HUES6 (cell line): ENCODE data around the gene ZBTB21.

Experiments used
- H3K27ac ChIP-seq: 2 replicates; pipeline ENCODE4 v1.7.0; 2013; ENCODE audit warnings: low read depth, mild to moderate bottlenecking, low read length, inconsistent platforms
- H3K27me3 ChIP-seq: 2 replicates; pipeline ENCODE4 v1.6.1; 2013; ENCODE audit warnings: low read length; ENCODE audit not compliant: control insufficient read depth, insufficient read depth
- H3K36me3 ChIP-seq: 2 replicates; pipeline ENCODE4 v1.6.1; 2013; ENCODE audit warnings: low read length; ENCODE audit not compliant: control insufficient read depth, insufficient read depth
- H3K4me1 ChIP-seq: 2 replicates; pipeline ENCODE4 v1.6.1; 2013; ENCODE audit warnings: low read length; ENCODE audit not compliant: control insufficient read depth, insufficient read depth
- H3K4me3 ChIP-seq: 2 replicates; pipeline ENCODE4 v1.5.1; 2013; ENCODE audit warnings: low read depth, low read length
- H3K9ac ChIP-seq: one replicate; pipeline ENCODE4 v1.6.1; 2013; ENCODE audit warnings: mild to moderate bottlenecking, low read length
- H3K9me3 ChIP-seq: 2 replicates; pipeline ENCODE4 v1.6.1; 2013; ENCODE audit warnings: low read depth, low read length; ENCODE audit not compliant: control insufficient read depth, insufficient read depth

ZBTB21 gene

GRCh38 chr21:41989698-41990097 is 20.5 kb downstream of the ZBTB21 start:
- H3K36me3 ChIP-seq, result peaks cover 40% of the 10 kb centered on the region
- no peak overlapping the region for H3K4me3 ChIP-seq
- no peak overlapping the region for H3K9ac ChIP-seq
- no peaks in the 10 kb centered on the region for H3K4me1 ChIP-seq
- no peak overlapping the region for H3K27ac ChIP-seq
- H3K27me3 ChIP-seq, result no peaks in the 10 kb centered on the region
- 0 out of 2 replicates have a peak, but pooled peaks cover 3% of the 10 kb centered on the region for H3K9me3 ChIP-seq

DNA sequence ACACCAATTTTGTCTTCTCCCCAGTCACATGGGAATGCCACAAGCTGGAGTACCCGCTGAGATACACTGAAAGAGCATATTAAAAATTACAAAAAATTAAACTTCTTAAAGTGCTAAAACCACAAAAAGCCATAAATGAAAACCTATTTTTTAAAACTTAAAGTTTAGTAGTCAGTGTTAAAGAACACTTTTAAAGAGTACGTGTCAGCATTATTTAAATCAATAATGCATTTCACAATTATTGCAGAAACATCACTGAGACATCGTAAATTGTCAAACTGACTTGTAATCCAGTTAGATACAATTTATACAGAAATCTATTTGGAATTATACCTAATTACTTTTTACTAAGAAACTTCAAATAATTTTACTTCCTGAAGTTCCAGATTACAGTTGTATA is 22.9 kb downstream of the ZBTB21 start:
- Histone ChIP-seq H3K36me3 (peaks cover 17% of the 10 kb centered on the region), H3K4me3 (no peak overlapping the region), H3K9me3 (no peaks in the 10 kb centered on the region), H3K27ac (no peak overlapping the region), H3K9ac (no peak overlapping the region), H3K4me1 (no peaks in the 10 kb centered on the region), H3K27me3 (no peaks in the 10 kb centered on the region)

DNA sequence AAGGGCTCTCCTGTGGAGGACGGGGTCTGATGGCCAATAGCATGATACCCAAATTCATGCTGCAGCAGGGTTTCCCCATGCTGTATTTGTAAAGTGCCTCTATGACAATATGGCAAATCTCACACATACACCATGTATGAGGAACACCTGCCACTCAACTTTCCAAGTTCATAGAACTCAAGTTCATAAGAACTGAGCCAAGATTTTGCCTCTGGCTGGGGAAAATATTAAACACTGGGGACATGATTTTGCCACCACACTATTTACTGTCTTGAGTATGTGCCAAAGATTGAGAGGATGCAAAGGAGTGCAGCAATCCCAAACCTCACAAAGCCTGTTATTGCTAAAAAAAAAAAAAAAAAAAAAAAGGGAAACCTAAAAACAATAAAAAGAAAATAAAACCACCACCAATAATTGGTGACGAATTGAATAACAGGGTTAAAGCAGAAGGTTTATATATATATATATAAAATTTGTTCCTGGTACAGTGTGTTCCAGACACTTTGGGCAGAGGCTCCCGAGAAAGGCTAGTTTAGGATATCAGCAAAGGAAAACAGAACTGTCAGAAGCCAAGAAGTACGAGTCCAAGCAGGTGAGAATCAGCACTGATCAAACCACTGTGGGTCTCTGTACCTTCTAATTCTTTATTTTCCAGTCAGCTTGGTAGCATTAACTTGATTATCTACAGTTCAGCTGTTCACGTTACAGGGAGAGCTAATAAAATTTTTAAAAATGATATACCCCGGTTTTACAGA is 24.3 kb downstream of the ZBTB21 start:
- Histone ChIP-seq H3K27me3 (no peaks in the 10 kb centered on the region), H3K36me3 (peaks cover 2% of the 10 kb centered on the region), H3K4me1 (no peaks in the 10 kb centered on the region), H3K9me3 (no peaks in the 10 kb centered on the region), H3K9ac (no peak overlapping the region), H3K27ac (no peak overlapping the region), H3K4me3 (no peak overlapping the region)

DNA sequence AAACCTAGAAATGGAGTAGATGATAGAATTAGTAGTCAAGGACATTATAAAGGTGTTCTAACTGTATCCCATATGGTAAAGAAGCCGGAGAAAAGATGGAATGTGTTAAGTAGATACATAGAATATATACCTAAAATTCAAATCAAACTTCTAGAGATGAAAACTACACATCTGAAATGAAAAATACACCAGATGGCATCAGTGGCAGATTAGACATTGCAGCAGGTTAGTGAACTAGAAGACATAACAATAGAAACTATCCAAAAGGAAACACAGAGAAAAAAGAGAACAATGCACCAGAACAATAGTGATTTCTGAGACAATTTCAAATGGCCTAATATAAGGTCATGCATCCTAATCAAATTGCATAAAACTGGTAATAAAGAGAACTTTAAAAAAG is 26.9 kb downstream of the ZBTB21 start:
- Histone ChIP-seq H3K27me3 (no peaks in the 10 kb centered on the region), H3K4me1 (no peaks in the 10 kb centered on the region), H3K36me3 (no peaks in the 10 kb centered on the region), H3K27ac (no peak overlapping the region), H3K9ac (no peak overlapping the region), H3K9me3 (peaks cover 14% of the 10 kb centered on the region), H3K4me3 (no peak overlapping the region)

GRCh38 chr21:41980561-41980960 is 29.6 kb downstream of the ZBTB21 start:
- H3K27me3 ChIP-seq, result no peaks in the 10 kb centered on the region
- H3K36me3 ChIP-seq, result no peaks in the 10 kb centered on the region
- H3K4me3 ChIP-seq, result no peak overlapping the region
- no peak overlapping the region for H3K27ac ChIP-seq
- H3K9me3 ChIP-seq, result peaks cover 14% of the 10 kb centered on the region
- no peak overlapping the region for H3K9ac ChIP-seq
- no peaks in the 10 kb centered on the region for H3K4me1 ChIP-seq

DNA sequence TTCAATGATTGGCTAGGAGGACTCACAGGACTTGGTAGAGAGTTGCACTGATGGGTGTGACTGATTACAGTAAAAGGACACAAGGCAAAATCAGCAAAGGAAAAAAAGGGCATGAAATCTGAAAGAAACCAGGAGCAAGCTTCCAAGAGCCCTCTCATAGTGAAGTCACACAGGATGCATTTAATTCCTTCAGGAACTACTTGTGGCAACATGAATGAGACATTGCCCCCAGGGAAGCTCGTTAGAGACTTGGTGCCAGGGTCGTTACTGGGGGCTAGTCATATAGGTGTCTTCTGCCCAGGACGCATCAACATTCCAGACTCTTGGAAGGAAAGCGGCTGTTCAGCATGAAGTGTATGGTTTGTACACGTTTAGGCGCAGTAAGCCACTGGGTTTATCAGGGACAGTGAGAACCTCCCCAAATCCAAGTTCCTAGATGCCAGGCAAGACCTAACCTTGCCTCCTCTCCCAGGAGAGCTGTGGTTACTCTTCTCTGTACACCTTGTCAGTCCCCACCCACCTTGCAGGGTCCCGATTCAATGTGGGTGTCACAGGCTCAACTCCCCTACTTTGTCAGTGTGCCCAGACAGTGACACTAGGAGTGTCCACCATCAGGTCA is 30.3 kb downstream of the ZBTB21 start:
- H3K36me3 ChIP-seq, result no peaks in the 10 kb centered on the region
- H3K4me3 ChIP-seq, result no peak overlapping the region

GRCh38 chr21:41979335-41979734 is 30.8 kb downstream of the ZBTB21 start:
- no peaks in the 10 kb centered on the region for H3K27me3 ChIP-seq
- no peaks in the 10 kb centered on the region for H3K36me3 ChIP-seq
- no peak overlapping the region for H3K27ac ChIP-seq
- no peak overlapping the region for H3K4me3 ChIP-seq
- peaks cover 14% of the 10 kb centered on the region for H3K9me3 ChIP-seq
- H3K9ac ChIP-seq, result no peak overlapping the region
- peaks cover 1% of the 10 kb centered on the region; the same call in 1 of the 2 replicates for H3K4me1 ChIP-seq

More for the DNA sequence above, 30.3 kb downstream of the ZBTB21 start:
- Histone ChIP-seq H3K27ac (no peak overlapping the region), H3K9me3 (peaks cover 14% of the 10 kb centered on the region), H3K4me1 (no peaks in the 10 kb centered on the region), H3K9ac (no peak overlapping the region), H3K27me3 (no peaks in the 10 kb centered on the region)

GRCh38 chr21:41977034-41977950 is 32.9 kb downstream of the ZBTB21 start:
- H3K36me3 ChIP-seq, result no peaks in the 10 kb centered on the region
- H3K4me1 ChIP-seq, result peaks cover 6% of the 10 kb centered on the region; the same call in 1 of the 2 replicates
- H3K4me3 ChIP-seq, result no peak overlapping the region
- no peaks in the 10 kb centered on the region for H3K27me3 ChIP-seq
- H3K9me3 ChIP-seq, result peaks cover 14% of the 10 kb centered on the region
- no peak overlapping the region for H3K9ac ChIP-seq
- no peak overlapping the region for H3K27ac ChIP-seq

DNA sequence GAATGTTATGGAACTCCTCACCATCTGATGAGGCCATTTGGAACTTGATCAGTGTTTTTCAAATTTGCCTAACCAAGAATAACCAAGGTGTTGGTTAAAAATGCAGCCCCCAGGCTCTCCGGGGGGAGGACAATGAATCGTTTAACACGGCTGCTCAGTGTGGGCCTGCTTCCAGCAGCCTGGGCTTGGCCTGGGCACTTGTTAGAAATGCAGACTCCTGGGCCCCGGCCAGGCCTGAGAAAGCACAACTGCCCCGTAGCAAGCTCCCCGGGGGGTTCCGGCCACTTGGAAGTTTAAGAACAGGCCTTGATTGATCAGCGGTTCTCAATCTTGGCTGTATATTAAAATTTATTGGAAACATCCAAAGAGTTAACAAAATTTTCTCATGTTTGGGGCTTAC is 33.5 kb downstream of the ZBTB21 start:
- Histone ChIP-seq H3K4me1 (peaks cover 6% of the 10 kb centered on the region; the same call in 1 of the 2 replicates), H3K9ac (no peak overlapping the region), H3K4me3 (no peak overlapping the region), H3K9me3 (peaks cover 14% of the 10 kb centered on the region), H3K36me3 (no peaks in the 10 kb centered on the region), H3K27me3 (no peaks in the 10 kb centered on the region), H3K27ac (no peak overlapping the region)

DNA sequence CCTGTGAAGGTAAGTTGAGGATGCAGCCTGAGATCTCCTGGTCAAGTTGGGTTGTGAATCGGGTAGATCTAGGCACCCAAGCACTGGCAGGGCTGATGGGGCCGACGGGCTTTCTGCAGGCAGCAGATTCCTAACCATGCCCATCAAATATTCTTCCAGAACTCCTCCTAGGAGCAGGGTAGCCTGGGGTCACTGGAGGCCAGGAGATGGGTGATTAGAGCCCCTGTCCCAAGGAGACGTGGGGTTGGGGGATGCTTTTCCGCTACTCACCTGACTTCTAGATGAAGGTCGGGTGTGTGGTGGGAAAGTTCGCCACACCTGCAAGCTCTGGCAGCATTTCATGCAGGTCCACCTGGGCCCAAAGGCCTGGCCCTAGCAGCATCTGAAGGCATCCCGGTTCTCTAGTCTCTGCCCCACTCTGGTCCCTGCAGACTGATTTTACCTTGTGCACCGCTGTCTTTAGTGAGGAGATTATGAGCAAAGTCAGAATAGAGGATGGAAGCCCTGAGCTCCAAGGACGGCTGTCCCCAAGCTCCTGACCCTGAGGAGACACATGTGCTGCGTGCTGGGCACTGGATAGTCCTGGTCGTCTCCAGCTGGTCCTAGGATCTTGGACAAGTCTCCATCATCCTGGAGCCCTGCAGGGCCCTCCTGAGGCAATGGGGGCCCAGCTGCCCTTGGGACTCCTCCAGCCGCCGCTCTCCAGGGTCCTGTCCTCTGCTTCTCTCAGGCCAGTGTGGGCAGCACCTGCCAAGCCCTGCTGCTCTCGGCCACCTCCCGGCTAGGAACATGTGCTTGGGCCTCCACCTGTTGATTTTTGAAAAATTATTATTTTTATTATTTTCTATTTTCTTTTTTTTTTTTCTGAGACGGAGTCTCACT is 34.5 kb downstream of the ZBTB21 start:
- Histone ChIP-seq H3K27ac (no peak overlapping the region), H3K36me3 (no peaks in the 10 kb centered on the region), H3K4me1 (peaks cover 6% of the 10 kb centered on the region; the same call in 1 of the 2 replicates), H3K27me3 (no peaks in the 10 kb centered on the region), H3K9ac (no peak overlapping the region), H3K4me3 (no peak overlapping the region), H3K9me3 (peaks cover 14% of the 10 kb centered on the region)
